Right hindlimb (tissue), 1 donor: ENCODE data around the gene PAX4.
"Not testable (repeated sequence)": the region's sequence is repeated elsewhere in the genome, so short reads cannot be mapped to it uniquely, and the experiment has no call there.

Experiments used
- DNase-seq: peaks from one replicate; pipeline ENCODE4 v3.0.0-alpha.2; 2018

The PAX4 gene

DNA sequence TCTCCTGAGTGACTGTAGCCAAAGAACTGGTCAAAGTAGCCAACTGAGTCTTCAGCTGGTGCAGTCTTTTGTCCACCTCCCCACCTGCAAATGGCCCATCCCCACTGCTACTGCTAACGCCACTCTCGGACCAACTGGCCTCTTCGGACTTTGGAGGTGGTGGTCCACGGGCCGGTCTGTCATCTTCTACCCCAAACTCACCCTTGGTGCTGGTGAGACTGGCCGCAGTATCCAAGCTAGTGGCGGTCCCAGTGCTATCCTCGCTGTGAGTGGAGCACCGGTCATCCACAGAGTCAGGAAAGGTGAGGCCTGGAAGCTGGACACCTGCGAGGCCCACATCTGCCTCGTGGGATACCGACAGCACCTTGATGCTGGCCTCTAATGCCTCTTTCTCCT is 33.3 kb downstream of the PAX4 start:
- DNase-seq, result no peak

DNA sequence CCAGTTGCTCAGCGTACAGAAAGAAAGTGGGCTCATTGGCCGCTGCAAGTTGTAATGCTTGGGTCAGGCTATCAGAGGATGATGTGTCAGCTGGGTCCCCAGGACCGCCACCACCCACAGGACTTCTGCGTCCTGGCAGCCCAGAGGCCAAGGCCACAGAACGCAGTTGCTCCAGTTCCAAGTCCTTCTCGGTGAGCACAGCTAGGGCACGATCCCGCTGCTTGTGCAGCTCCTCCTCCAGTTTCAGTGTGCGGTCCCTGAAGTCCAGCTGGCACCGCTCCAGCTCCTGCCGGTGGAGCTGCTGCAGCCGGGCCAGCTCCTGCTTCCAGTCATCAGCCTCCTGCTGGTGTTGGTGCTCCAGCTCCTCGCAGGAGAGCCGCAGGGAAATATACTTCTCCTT is 35.6 kb downstream of the PAX4 start:
- no peak for DNase-seq

DNA sequence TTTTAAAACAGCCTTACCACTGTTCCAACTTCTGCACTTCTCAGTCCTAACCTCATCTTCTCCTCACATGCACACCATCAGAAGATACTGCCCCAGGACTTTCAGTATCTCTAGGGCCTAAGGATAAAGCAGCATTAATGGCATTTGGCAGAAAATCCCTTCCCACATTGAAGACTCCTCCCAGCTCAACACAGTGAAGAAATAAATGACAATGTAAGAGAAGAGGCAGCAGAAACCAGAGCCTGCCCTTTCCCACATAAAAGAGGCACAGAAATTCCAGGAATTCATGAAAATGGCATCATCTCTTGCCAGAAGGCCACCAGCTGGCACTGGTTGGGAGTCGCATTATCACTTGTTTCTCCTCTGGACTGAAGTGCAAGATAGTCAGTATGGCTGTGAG is 36.2 kb downstream of the PAX4 start:
- no peak for DNase-seq

GRCh38 chr7:127580612-127581011 is 37.3 kb downstream of the PAX4 start:
- DNase-seq, result no peak

DNA sequence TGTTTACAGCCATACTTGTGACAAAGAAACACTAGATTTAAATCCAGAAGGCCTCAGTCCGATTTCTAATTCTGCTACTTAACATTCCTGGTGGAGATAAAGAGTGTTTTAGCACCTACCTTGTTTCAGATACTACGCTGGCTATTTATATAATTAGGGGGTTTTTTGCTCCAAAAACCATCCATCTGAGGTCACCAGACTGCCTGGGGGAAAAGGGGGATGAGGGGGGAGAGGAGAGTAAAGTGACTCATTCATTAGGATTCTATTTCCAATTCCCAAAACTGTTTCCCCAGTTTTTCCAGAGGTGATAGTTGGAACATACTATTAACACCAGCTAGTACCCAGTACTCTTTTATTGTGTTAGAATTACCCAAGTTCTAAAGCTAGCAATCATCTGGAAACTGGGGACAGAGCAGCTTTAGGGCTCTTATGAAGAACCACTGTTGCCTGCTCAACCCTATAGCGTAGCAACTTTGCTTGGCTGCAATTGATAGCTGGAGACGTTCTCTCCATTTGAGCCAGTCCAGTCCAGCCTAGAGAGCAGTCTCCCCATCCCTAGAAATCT is 39.1 kb downstream of the PAX4 start:
- DNase-seq, result no peak

GRCh38 chr7:127578036-127578684 is 39.8 kb downstream of the PAX4 start:
- no peak for DNase-seq

GRCh38 chr7:127571741-127572505 is 46.0 kb downstream of the PAX4 start:
- DNase-seq, result no peak

DNA sequence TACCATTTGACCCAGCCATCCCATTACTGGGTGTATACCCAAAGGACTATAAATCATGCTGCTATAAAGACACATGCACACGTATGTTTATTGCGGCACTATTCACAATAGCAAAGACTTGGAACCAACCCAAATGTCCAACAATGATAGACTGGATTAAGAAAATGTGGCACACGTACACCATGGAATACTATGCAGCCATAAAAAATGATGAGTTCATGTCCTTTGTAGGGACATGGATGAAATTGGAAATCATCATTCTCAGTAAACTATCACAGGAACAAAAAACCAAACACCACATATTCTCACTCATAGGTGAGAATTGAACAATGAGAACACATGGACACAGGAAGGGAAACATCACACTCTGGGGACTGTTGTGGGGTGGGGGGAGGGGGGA is 49.9 kb downstream of the PAX4 start:
- not testable (repeated sequence) for DNase-seq

GRCh38 chr7:127566242-127566641 is 51.7 kb downstream of the PAX4 start:
- DNase-seq, result no peak
